HUES6 (cell line): ENCODE measurements around the gene AMBRA1.
A peak's percentile ranks its signal among the peaks of the same experiment; 100 is the strongest.

Source experiments
- H3K27ac ChIP-seq: 2 replicates; pipeline ENCODE4 v1.7.0; 2013; ENCODE audit warnings: low read depth, mild to moderate bottlenecking, low read length, inconsistent platforms
- H3K27me3 ChIP-seq: 2 replicates; pipeline ENCODE4 v1.6.1; 2013; ENCODE audit warnings: low read length; ENCODE audit not compliant: control insufficient read depth, insufficient read depth
- H3K36me3 ChIP-seq: 2 replicates; pipeline ENCODE4 v1.6.1; 2013; ENCODE audit warnings: low read length; ENCODE audit not compliant: control insufficient read depth, insufficient read depth
- H3K4me1 ChIP-seq: 2 replicates; pipeline ENCODE4 v1.6.1; 2013; ENCODE audit warnings: low read length; ENCODE audit not compliant: control insufficient read depth, insufficient read depth
- H3K4me3 ChIP-seq: 2 replicates; pipeline ENCODE4 v1.5.1; 2013; ENCODE audit warnings: low read depth, low read length
- H3K9ac ChIP-seq: one replicate; pipeline ENCODE4 v1.6.1; 2013; ENCODE audit warnings: mild to moderate bottlenecking, low read length
- H3K9me3 ChIP-seq: 2 replicates; pipeline ENCODE4 v1.6.1; 2013; ENCODE audit warnings: low read depth, low read length; ENCODE audit not compliant: control insufficient read depth, insufficient read depth

AMBRA1 gene

DNA sequence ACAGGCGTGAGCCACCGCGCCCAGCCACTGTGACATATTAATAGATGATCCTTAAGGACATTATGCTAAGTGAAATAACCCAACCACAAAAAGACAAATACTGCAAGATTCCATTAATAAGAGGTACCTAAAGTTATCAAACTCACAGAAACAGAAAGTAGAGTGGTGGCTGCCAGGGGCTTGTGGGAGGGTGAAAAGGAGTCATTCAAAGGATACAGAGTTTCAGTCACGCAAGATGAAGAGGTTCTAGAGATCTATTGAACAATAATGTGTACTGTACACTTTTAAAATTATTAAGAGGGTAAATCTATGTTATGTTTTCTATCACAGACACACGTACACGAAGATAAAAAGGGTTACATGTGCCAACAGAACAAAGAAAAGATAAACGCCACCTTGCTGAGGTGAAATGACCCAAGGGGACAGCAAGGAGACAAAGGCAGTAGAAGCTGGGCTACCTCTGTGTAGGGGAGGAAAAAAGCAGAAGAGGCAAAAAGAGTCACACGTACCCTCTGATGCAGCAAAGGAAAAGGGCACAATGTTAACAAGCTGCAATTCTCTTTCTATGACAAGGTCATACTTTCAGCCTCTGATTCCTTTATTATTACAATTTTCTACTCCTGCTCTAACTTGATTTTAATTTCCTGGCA is 65.3 kb downstream of the AMBRA1 start:
- Histone ChIP-seq H3K27me3 (no peaks in the 10 kb centered on the region), H3K4me3 (no peak overlapping the region), H3K4me1 (peaks cover 6% of the 10 kb centered on the region; the same call in 1 of the 2 replicates), H3K27ac (no peak overlapping the region), H3K36me3 (no peaks in the 10 kb centered on the region), H3K9me3 (peaks cover 3% of the 10 kb centered on the region; the same call in 1 of the 2 replicates), H3K9ac (no peak overlapping the region)

DNA sequence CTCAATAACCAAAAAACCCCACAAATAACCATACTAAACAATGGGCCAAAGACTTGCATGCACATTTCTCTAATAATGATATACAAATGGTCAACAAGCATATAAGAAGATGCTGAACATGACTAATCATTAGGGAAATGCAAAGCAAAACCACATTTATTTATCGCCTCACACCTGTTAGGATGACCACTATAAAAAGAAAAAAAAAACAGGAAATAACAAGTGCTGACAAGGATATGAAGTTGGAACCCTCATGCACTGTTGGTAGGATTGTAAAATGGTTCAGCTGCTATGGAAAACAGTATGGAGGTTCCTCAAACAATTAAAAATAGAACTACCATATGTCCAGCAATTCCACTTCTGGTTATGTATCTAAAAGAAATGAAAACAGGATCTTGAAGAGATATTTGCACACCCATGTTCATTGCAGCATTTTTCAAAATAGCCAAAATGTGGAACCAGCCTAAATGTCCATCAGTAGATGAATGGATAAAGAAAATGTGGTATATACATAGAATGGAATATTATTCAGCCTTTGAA is 66.2 kb downstream of the AMBRA1 start:
- peaks cover 3% of the 10 kb centered on the region; the same call in 1 of the 2 replicates for H3K9me3 ChIP-seq
- H3K4me3 ChIP-seq: no peak overlapping the region

GRCh38 chr11:46526216-46527215 is 67.3 kb downstream of the AMBRA1 start:
- Histone ChIP-seq H3K9me3 (peaks cover 3% of the 10 kb centered on the region; the same call in 1 of the 2 replicates), H3K4me1 (peaks cover 19% of the 10 kb centered on the region), H3K27me3 (no peaks in the 10 kb centered on the region), H3K9ac (no peak overlapping the region), H3K27ac (no peak overlapping the region), H3K4me3 (no peak overlapping the region), H3K36me3 (no peaks in the 10 kb centered on the region)

More for the DNA sequence above, 66.2 kb downstream of the AMBRA1 start:
- Histone ChIP-seq H3K4me1 (peaks cover 13% of the 10 kb centered on the region; the same call in 1 of the 2 replicates), H3K27ac (no peak overlapping the region), H3K27me3 (no peaks in the 10 kb centered on the region), H3K36me3 (no peaks in the 10 kb centered on the region), H3K9ac (no peak overlapping the region)

GRCh38 chr11:46524201-46524770 is 69.5 kb downstream of the AMBRA1 start:
- Histone ChIP-seq H3K9ac (no peak overlapping the region), H3K27ac (no peak overlapping the region), H3K4me1 (peaks cover 26% of the 10 kb centered on the region), H3K4me3 (no peak overlapping the region), H3K9me3 (no peaks in the 10 kb centered on the region), H3K27me3 (no peaks in the 10 kb centered on the region), H3K36me3 (no peaks in the 10 kb centered on the region)

- no peak overlapping the region for H3K4me3 ChIP-seq
- no peak overlapping the region for H3K9ac ChIP-seq
- H3K36me3 ChIP-seq: no peaks in the 10 kb centered on the region
- H3K27me3 ChIP-seq: no peaks in the 10 kb centered on the region
- H3K9me3 ChIP-seq: no peaks in the 10 kb centered on the region
- H3K4me1 ChIP-seq: peaks cover 21% of the 10 kb centered on the region
- H3K27ac ChIP-seq: no peak overlapping the region
Measured at GRCh38 chr11:46523290-46523689, 70.5 kb downstream of the AMBRA1 start.

GRCh38 chr11:46522682-46523281 is 71.0 kb downstream of the AMBRA1 start:
- Histone ChIP-seq H3K36me3 (no peaks in the 10 kb centered on the region), H3K4me1 (peaks cover 21% of the 10 kb centered on the region), H3K9ac (no peak overlapping the region), H3K9me3 (no peaks in the 10 kb centered on the region), H3K27me3 (no peaks in the 10 kb centered on the region), H3K4me3 (no peak overlapping the region), H3K27ac (peak overlapping the region; percentile 45; the same call in 1 of the 2 replicates)

- Histone ChIP-seq H3K36me3 (no peaks in the 10 kb centered on the region), H3K9me3 (no peaks in the 10 kb centered on the region), H3K4me3 (no peak overlapping the region), H3K27ac (no peak overlapping the region), H3K9ac (no peak overlapping the region), H3K4me1 (peaks cover 21% of the 10 kb centered on the region), H3K27me3 (no peaks in the 10 kb centered on the region)
Measured at GRCh38 chr11:46521961-46522681, 71.7 kb downstream of the AMBRA1 start.

DNA sequence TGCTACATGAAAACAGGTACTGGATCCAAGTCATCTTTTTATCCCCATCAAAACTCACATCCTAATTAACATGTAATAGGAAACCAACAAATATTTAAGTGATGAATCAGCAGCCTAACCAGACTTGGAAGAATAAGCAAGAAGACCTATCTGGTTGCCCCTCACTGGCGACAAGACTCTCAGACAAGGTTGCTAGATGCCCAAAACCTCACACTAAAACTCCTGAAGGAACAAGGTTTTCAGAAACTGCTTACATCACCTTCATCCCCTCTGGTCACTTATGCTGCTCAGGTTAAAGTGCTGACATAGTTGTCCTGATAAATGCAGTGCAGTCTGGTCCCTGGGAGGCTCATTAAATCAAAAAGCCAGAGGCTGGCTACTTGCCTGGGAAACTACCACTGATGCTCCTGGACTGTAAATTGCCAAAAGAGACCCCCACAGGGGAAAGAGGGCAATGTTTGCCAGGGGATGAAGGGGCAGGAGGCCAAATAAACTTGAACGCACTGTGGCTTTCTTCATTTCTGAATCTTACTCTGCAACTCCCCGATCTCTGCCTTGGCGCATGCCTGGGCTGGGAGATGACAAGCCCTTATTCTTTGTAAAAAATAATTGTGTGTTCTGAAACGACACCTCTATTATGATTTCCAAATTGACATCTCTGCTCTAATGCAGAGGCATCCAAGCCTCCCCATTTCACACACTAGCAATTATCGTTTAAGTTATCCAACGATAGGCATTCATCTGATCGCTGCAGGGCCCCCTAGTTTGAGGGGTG is 72.7 kb downstream of the AMBRA1 start:
- H3K9me3 ChIP-seq: no peaks in the 10 kb centered on the region
- H3K36me3 ChIP-seq: no peaks in the 10 kb centered on the region
- no peaks in the 10 kb centered on the region for H3K27me3 ChIP-seq
- H3K4me1 ChIP-seq: peaks cover 21% of the 10 kb centered on the region
- no peak overlapping the region for H3K4me3 ChIP-seq
- H3K27ac ChIP-seq: no peak overlapping the region
- no peak overlapping the region for H3K9ac ChIP-seq

DNA sequence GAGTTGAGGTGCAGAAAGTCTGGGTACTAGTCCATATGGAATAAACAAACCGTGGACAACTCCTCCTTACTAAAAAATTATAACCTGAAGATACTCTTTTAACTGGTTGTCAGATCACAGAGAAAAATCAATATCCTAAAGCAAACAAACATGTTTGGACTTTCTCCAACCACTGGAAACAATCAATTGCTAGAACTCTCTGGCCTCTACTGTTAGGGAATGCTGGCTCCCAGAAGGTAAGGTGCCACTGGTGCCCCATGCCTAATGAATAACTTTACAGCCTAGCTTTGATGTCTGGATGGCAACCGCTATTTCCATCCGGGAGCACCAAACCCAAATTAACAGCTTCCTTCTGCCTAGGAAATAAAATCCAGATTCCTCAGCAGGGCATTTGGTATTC is 74.5 kb downstream of the AMBRA1 start:
- Histone ChIP-seq H3K36me3 (no peaks in the 10 kb centered on the region), H3K9me3 (no peaks in the 10 kb centered on the region), H3K4me1 (peaks cover 21% of the 10 kb centered on the region), H3K27me3 (no peaks in the 10 kb centered on the region), H3K27ac (no peak overlapping the region), H3K4me3 (no peak overlapping the region), H3K9ac (no peak overlapping the region)
